Ovary (tissue), 9 donors: ENCODE measurements around the gene CNTNAP4. TPM values are rescaled to one million over a fixed set of nuclear protein-coding genes. Genes with fewer than 3 reads are reported as not detected.

Experiments
- DNase-seq, 5 donors: peaks; one replicate each; pipeline ENCODE4 v3.0.0-alpha.2; 2019 to 2020
- H3K27ac ChIP-seq, 2 donors: fragments of 200-600 bp; one replicate each; pipeline versions ENCODE4 v1.5.1 to v1.8.0; 2019 to 2022
- H3K27me3 ChIP-seq: fragments of 200-600 bp; one replicate; pipeline ENCODE4 v1.8.0; 2022
- H3K36me3 ChIP-seq: fragments of 200-600 bp; sonication (generic); one replicate; pipeline ENCODE4 v1.5.1; 2019
- H3K4me1 ChIP-seq: one replicate; pipeline ENCODE4 v1.8.1; 2013; ENCODE audit warnings: mild to moderate bottlenecking, moderate library complexity; ENCODE audit not compliant: insufficient read depth
- H3K4me3 ChIP-seq: fragments of 200-600 bp; sonication (generic); one replicate; pipeline ENCODE4 v1.5.1; 2017
- H3K9me3 ChIP-seq, 2 donors: fragments of 200-600 bp in 1 of 2; sonication (generic) in 1 of 2; one replicate each; pipeline versions ENCODE4 v1.5.1 to v1.8.1; 2013 to 2019; ENCODE audit warnings: mild to moderate bottlenecking in 1 of 2, moderate library complexity in 1 of 2
- CTCF ChIP-seq, 3 donors: fragments of 450-650 bp in 2 of 3; fragments of 200-600 bp in 1 of 3; IDR thresholded peaks; one replicate each; pipeline versions ENCODE4 v1.5.1 to v1.8.0; 2016 to 2022; ENCODE audit warnings: antibody characterized with exemption in 3 of 3, mild to moderate bottlenecking in 1 of 3
- EP300 ChIP-seq: sonication (generic); formaldehyde crosslinking; IDR thresholded peaks from one replicate; pipeline ENCODE4 v1.6.1; 2017; ENCODE audit warnings: antibody characterized with exemption
- POLR2A ChIP-seq: fragments of 450-650 bp; IDR thresholded peaks from one replicate; pipeline ENCODE4 v1.6.1; 2017; ENCODE audit warnings: antibody characterized with exemption, mild to moderate bottlenecking, moderate library complexity
- WGBS, 3 donors: extraction: QIAGEN DNeasy Blood & Tissue Kit in 1 of 3; methylation state at CpG; one replicate each; pipeline versions ENCODE4 v1.1.5 to v1.1.7; 2013 to 2017; 5-methylcytosine and 5-hydroxymethylcytosine counted together
- intact Hi-C, 4 donors: fragments of 100-400 bp; cut with DNase I; formaldehyde crosslinking; loops; one replicate each; pipeline versions ENCODE4 v1.11.0 to v1.15.1; 2022 to 2023
- polyA plus RNA-seq, 2 donors: library from polyadenylated mRNA; stranded (reverse); fragments of 200-250 nt in 1 of 2; fragments of 350-450 nt in 1 of 2; fragmentation: Illumina TruSeq in 1 of 2; extraction: RNeasy Lipid Tissue Mini Kit (QIAGEN cat#74804) in 1 of 2; gene quantifications; one replicate each; pipeline ENCODE4 v1.2.3, GENCODE V29; 2013 to 2014
- small RNA-seq: library from RNA; depleted of rRNA; stranded (forward); fragments of <200 nt; gene quantifications from one replicate; pipeline ENCODE3, GENCODE V24; 2016
- total RNA-seq, 7 donors: library from RNA; depleted of rRNA in 2 of 7; stranded (reverse); fragments of >200 nt in 2 of 7; fragmentation: NEBNext Ultra II Directional in 3 of 7; extraction: Animal tissue kit (Norgen Biotek cat#: 25700) in 3 of 7; gene quantifications; one replicate each; pipeline versions ENCODE4 v1.1.0 to v1.2.4, GENCODE V29; 2016 to 2023
- donor health status: DM: no; HTN: no; CAD: no; lungs with moderate emphysema.
- donor health status: DM: no; HTN: no; CAD: no.
- donor health status: Bipolar disorder and iron deficiency.
- donor health status: DM: yes; HTN: yes; CAD: no.
- donor health status: DM: no; HTN: no; CAD: no.
- donor health status: DM: yes; HTN: yes; CAD: no.

The CNTNAP4 gene
- total and polyA plus RNA-seq, 9 donors, result 0.07 to 0.52 (median 0.36) TPM; not detected in 5

GRCh38 chr16:76598498-76598897, 321.3 kb downstream of the CNTNAP4 start:
- no peak for DNase-seq
- no peaks in the 10 kb centered on the region for H3K4me1 ChIP-seq
- TF ChIP-seq POLR2A (no peak), CTCF (IDR thresholded peaks at IDR 0.05) (no peak), EP300 (no peak)
- no peaks in the 10 kb centered on the region for H3K9me3 ChIP-seq
- no peak overlapping the region for H3K4me3 ChIP-seq
- H3K27ac ChIP-seq, result no peak overlapping the region
- 88 to 89% (median 88%) methylated on average over 7 of the region's 7 CpGs for WGBS, 3 donors
- intact Hi-C loops, result no loop called here
- no peaks in the 10 kb centered on the region for H3K27me3 ChIP-seq
- H3K36me3 ChIP-seq, result no peaks in the 10 kb centered on the region

GRCh38 chr16:76607317-76607716, 330.1 kb downstream of the CNTNAP4 start:
- Histone ChIP-seq H3K4me3 (no peak overlapping the region), H3K27me3 (no peaks in the 10 kb centered on the region), H3K36me3 (no peaks in the 10 kb centered on the region), H3K4me1 (no peaks in the 10 kb centered on the region), H3K9me3 (no peaks in the 10 kb centered on the region), H3K27ac (no peak overlapping the region)
- 89 to 98% (median 96%) methylated on average over 4 of the region's 4 CpGs for WGBS, 3 donors
- DNase-seq, result no peak
- TF ChIP-seq CTCF (IDR thresholded peaks at IDR 0.05) (no peak), EP300 (no peak), POLR2A (no peak)
- intact Hi-C loops, result no loop called here

Small RNA genes within 50 kb of the gene (small RNA-seq; reads per million reads assigned to genes)
- not detected for gene RF00133
- gene RN7SKP233, result not detected
